DOHH2 (cell line): ENCODE data around the gene MAPK11.

Experiments used
- EZH2phosphoT487 ChIP-seq: fragments of 200-600 bp; sonication (generic); IDR thresholded peaks from 2 replicates; pipeline ENCODE4 v1.6.1; 2017; ENCODE audit warnings: borderline replicate concordance, mild to moderate bottlenecking, antibody characterized with exemption, low read length, moderate library complexity, mixed read lengths
- TF ChIP-seq, protein P1 (sequence below): fragments of 200-600 bp; sonication (generic); IDR thresholded peaks from one replicate; pipeline ENCODE4 v1.5.1; 2014; ENCODE audit warnings: antibody characterized with exemption, mild to moderate bottlenecking, low read depth, low read length; ENCODE audit not compliant: poor library complexity, severe bottlenecking

DNA sequence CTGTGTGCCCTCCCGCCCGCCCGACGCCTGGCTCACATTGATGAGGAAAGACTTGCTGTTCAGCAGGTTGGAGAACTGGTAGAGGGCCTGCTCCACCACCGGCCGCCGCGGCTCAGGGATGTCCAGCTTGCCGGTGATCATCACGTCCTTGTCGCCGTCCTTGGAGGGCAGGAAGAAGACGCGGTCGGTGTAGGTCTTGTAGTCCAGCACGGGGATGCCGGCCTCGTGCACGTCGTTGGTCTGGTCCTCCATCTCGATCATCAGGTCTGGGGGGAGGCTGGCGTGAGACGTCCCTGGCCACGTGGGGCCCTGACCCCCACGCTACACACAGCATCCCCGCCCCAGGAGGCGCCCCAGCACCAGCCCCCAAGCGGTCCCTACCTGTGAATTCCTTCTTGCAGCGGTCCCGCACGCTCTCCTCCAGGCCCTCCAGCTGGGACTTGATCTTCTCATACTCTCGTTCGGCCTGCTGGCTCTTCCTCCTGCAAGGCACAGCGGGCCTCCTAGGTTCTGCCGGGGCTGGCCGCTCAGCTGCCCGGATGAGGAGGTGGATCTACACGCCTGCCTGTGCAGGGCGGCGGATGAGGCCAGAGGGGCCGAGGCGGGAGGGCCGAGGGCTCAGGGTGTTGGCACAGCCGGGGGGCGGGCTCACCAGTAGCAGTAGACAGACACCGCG is 10.7 kb upstream of the MAPK11 start:
- TF ChIP-seq, protein P1, sequence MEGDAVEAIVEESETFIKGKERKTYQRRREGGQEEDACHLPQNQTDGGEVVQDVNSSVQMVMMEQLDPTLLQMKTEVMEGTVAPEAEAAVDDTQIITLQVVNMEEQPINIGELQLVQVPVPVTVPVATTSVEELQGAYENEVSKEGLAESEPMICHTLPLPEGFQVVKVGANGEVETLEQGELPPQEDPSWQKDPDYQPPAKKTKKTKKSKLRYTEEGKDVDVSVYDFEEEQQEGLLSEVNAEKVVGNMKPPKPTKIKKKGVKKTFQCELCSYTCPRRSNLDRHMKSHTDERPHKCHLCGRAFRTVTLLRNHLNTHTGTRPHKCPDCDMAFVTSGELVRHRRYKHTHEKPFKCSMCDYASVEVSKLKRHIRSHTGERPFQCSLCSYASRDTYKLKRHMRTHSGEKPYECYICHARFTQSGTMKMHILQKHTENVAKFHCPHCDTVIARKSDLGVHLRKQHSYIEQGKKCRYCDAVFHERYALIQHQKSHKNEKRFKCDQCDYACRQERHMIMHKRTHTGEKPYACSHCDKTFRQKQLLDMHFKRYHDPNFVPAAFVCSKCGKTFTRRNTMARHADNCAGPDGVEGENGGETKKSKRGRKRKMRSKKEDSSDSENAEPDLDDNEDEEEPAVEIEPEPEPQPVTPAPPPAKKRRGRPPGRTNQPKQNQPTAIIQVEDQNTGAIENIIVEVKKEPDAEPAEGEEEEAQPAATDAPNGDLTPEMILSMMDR = no peak
- no peak for TF ChIP-seq EZH2phosphoT487
